NT2/D1 (cell line): ENCODE measurements around the gene ZNF800.

Experiments
- YY1 ChIP-seq: IDR thresholded peaks from 2 replicates; pipeline ENCODE4 v1.6.1; 2011; ENCODE audit not compliant: insufficient read length, insufficient read depth
- ZNF274 ChIP-seq: IDR thresholded peaks from 2 replicates; pipeline ENCODE4 v1.6.1; 2011; ENCODE audit warnings: mild to moderate bottlenecking, low read depth, low read length

DNA sequence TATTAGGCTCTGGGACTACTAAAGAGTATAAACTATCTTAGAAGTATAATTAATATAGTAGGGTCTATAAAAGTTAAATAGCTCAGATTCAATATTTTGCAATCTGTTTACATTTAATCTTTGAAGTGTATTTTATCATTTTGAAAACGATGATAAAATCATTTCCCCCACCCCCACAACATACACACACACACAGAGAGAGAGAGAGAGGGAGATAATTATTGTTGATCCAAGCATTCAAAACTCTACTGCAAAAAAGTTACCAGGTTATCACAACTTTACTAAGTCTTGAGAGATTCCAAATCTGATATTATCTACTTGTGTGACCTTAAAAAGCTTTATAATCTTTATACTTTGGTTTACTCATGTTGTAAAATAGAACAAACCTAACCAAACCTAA is 14.0 kb downstream of the ZNF800 start:
- no peak for TF ChIP-seq ZNF274
- no peak for TF ChIP-seq YY1
